ENCODE data around the gene MINDY4. TPM values are rescaled to one million over a fixed set of nuclear protein-coding genes. Genes with fewer than 3 reads are reported as not detected.

The MINDY4 gene
- total RNA-seq, 1 donor from 2014 or later = 8.4 TPM

- DNase-seq (ENCODE audit: extremely low spot score, unreplicated experiment) = no peak
- no peaks in the 10 kb centered on the region for H3K36me3 Mint-ChIP-seq
- H3K27ac Mint-ChIP-seq = no peak overlapping the region
- no peak overlapping the region for H3K4me3 Mint-ChIP-seq
- peaks cover 21% of the 10 kb centered on the region for H3K4me1 Mint-ChIP-seq (ENCODE audit: unreplicated experiment)
- no peaks in the 10 kb centered on the region for H3K9me3 Mint-ChIP-seq
- TF ChIP-seq CTCF (conservative IDR thresholded peaks at IDR 0.05) = no peak
- peaks cover 3% of the 10 kb centered on the region for H3K27me3 Mint-ChIP-seq
Measured at GRCh38 chr7:30929686-30930085, 158.5 kb downstream of the MINDY4 start.

- no peak overlapping the region for H3K4me3 Mint-ChIP-seq
- TF ChIP-seq CTCF (conservative IDR thresholded peaks at IDR 0.05) = no peak
- H3K36me3 Mint-ChIP-seq = no peaks in the 10 kb centered on the region
- peak overlapping the region; percentile 34 for H3K27ac Mint-ChIP-seq
- DNase-seq (ENCODE audit: extremely low spot score, unreplicated experiment) = no peak
- peaks cover 21% of the 10 kb centered on the region for H3K4me1 Mint-ChIP-seq (ENCODE audit: unreplicated experiment)
- H3K27me3 Mint-ChIP-seq = peaks cover 3% of the 10 kb centered on the region
- no peaks in the 10 kb centered on the region for H3K9me3 Mint-ChIP-seq
Measured at GRCh38 chr7:30930621-30931020, 159.4 kb downstream of the MINDY4 start.

GRCh38 chr7:30931161-30931928, 160.1 kb downstream of the MINDY4 start:
- Mint-ChIP-seq H3K36me3 (no peaks in the 10 kb centered on the region), H3K27ac (no peak overlapping the region), H3K4me1 (ENCODE audit: unreplicated experiment) (peaks cover 21% of the 10 kb centered on the region), H3K9me3 (no peaks in the 10 kb centered on the region), H3K27me3 (peaks cover 3% of the 10 kb centered on the region), H3K4me3 (no peak overlapping the region)
- TF ChIP-seq CTCF (conservative IDR thresholded peaks at IDR 0.05) = no peak
- no peak for DNase-seq (ENCODE audit: extremely low spot score, unreplicated experiment)

- Mint-ChIP-seq H3K4me3 (no peak overlapping the region), H3K27ac (peak overlapping the region; percentile 86), H3K4me1 (ENCODE audit: unreplicated experiment) (peaks cover 21% of the 10 kb centered on the region), H3K36me3 (no peaks in the 10 kb centered on the region), H3K9me3 (no peaks in the 10 kb centered on the region), H3K27me3 (peaks cover 3% of the 10 kb centered on the region)
- TF ChIP-seq CTCF (conservative IDR thresholded peaks at IDR 0.05) = no peak
- no peak for DNase-seq (ENCODE audit: extremely low spot score, unreplicated experiment)
Measured at GRCh38 chr7:30931929-30932540, 160.8 kb downstream of the MINDY4 start.

- Mint-ChIP-seq H3K9me3 (no peaks in the 10 kb centered on the region), H3K4me1 (ENCODE audit: unreplicated experiment) (peaks cover 21% of the 10 kb centered on the region)
Measured at GRCh38 chr7:30932562-30932961, 161.3 kb downstream of the MINDY4 start.

More at GRCh38 chr7:30932562-30932961, 161.3 kb downstream of the MINDY4 start:
- no peak for TF ChIP-seq CTCF (conservative IDR thresholded peaks at IDR 0.05)
- Mint-ChIP-seq H3K27ac (peak overlapping the region; percentile 86), H3K27me3 (peaks cover 3% of the 10 kb centered on the region), H3K36me3 (no peaks in the 10 kb centered on the region), H3K4me3 (no peak overlapping the region)
- DNase-seq (ENCODE audit: extremely low spot score, unreplicated experiment) = no peak

Data from type B pancreatic cell (in vitro differentiated cells).